H1 (cell line): ENCODE measurements around the gene NUTM1. TPM values are rescaled to one million over a fixed set of nuclear protein-coding genes. Genes with fewer than 3 reads are reported as not detected.

ENCODE experiments used
- CTCF ChIA-PET: fragments of 300-600 bp; sonication (Branson Sonifier 250); formaldehyde crosslinking; loops from one replicate; lab custom pipeline; 2021; ENCODE audit not compliant: partially characterized antibody; lab: Charles Lee
- POLR2A ChIA-PET: fragments of 300-600 bp; sonication (Branson Sonifier 250); formaldehyde crosslinking; loops from one replicate; lab custom pipeline; 2021; ENCODE audit warnings: inconsistent platforms; ENCODE audit not compliant: partially characterized antibody; lab: Charles Lee
- DNase-seq, 2 experiments: peaks; one replicate each; pipeline versions ENCODE4 v3.0.0 to v3.0.0-alpha.2; 2010 to 2022; ENCODE audit warnings: low spot score in 2 of 2, low read depth in 1 of 2, mixed read lengths in 1 of 2
- FAIRE-seq: peaks from 2 replicates; lab custom pipeline; 2011; peaks lifted over from hg19 to GRCh38; lab: Jason Lieb, UNC
- H2AFZ ChIP-seq: 2 replicates; pipeline ENCODE4 v1.8.1; 2012; ENCODE audit warnings: low read length, inconsistent platforms
- H2AK5ac ChIP-seq: 2 replicates; pipeline ENCODE4 v1.6.1; 2013; ENCODE audit warnings: low read depth, low read length
- H2BK120ac ChIP-seq: replicated peaks from 2 replicates; pipeline ENCODE3; 2013; ENCODE audit warnings: low read depth, low read length, inconsistent platforms
- H2BK12ac ChIP-seq: 2 replicates; pipeline ENCODE4 v1.6.1; 2013; ENCODE audit warnings: low read depth, low read length
- H2BK15ac ChIP-seq: 2 replicates; pipeline ENCODE4 v1.6.1; 2013; ENCODE audit warnings: low read length
- H2BK20ac ChIP-seq: 2 replicates; pipeline ENCODE4 v1.6.1; 2013; ENCODE audit warnings: low read length
- H2BK5ac ChIP-seq: 2 replicates; pipeline ENCODE4 v1.6.1; 2013; ENCODE audit warnings: low read depth, low read length
- H3K14ac ChIP-seq: 2 replicates; pipeline ENCODE4 v1.6.1; 2013; ENCODE audit warnings: inconsistent platforms; ENCODE audit not compliant: insufficient read length
- H3K18ac ChIP-seq: 2 replicates; pipeline ENCODE4 v1.6.1; 2013; ENCODE audit warnings: low read length; ENCODE audit errors: extremely low read depth
- H3K23ac ChIP-seq: 2 replicates; pipeline ENCODE4 v1.6.1; 2013; ENCODE audit warnings: inconsistent platforms; ENCODE audit not compliant: insufficient read length
- H3K23me2 ChIP-seq: 2 replicates; pipeline ENCODE4 v1.6.1; 2013; ENCODE audit warnings: low read depth, low read length
- H3K27ac ChIP-seq: 2 replicates; pipeline ENCODE4 v1.6.1; 2011; ENCODE audit warnings: low read depth, low read length, inconsistent platforms
- H3K27me3 ChIP-seq, 4 experiments: replicated peaks in 1 of 4; 1 replicate in 1 of 4; 2 replicates in 3 of 4; pipeline versions ENCODE4 v1.6.1 to v1.8.1; 2011 to 2013; ENCODE audit warnings: low read length in 3 of 4, mild to moderate bottlenecking in 3 of 4, inconsistent platforms in 2 of 4, mixed read lengths in 2 of 4, moderate library complexity in 1 of 4; ENCODE audit not compliant: control insufficient read depth in 3 of 4, insufficient read depth in 3 of 4; ENCODE audit errors: extremely low read depth in 1 of 4
- H3K36me3 ChIP-seq, 4 experiments: 2 replicates each; pipeline versions ENCODE4 v1.6.1 to v1.8.1; 2011 to 2013; ENCODE audit warnings: mild to moderate bottlenecking in 4 of 4, low read length in 3 of 4, moderate library complexity in 2 of 4, control low read depth in 1 of 4, inconsistent platforms in 1 of 4; ENCODE audit not compliant: insufficient read depth in 4 of 4, control insufficient read depth in 2 of 4
- H3K4ac ChIP-seq: replicated peaks from 2 replicates; pipeline ENCODE3; 2013; ENCODE audit warnings: low read length, low read depth, mixed read lengths, inconsistent platforms; ENCODE audit not compliant: insufficient read length
- H3K4me1 ChIP-seq, 4 experiments: replicated peaks in 1 of 4; 1 replicate in 1 of 4; 2 replicates in 3 of 4; pipeline versions ENCODE4 v1.6.1 to v1.8.1; 2011 to 2013; ENCODE audit warnings: low read length in 3 of 4, inconsistent platforms in 2 of 4, mixed read lengths in 1 of 4; ENCODE audit not compliant: insufficient read depth in 4 of 4, control insufficient read depth in 3 of 4
- H3K4me2 ChIP-seq, 2 experiments: 2 replicates each; pipeline versions ENCODE4 v1.6.1 to v1.8.1; 2011 to 2013; ENCODE audit warnings: low read depth in 2 of 2, low read length in 2 of 2, control low read depth in 1 of 2, inconsistent platforms in 1 of 2, mild to moderate bottlenecking in 1 of 2; ENCODE audit not compliant: insufficient read depth in 1 of 2
- H3K4me3 ChIP-seq, 4 experiments: fragments of 200-600, 300-600 bp in 1 of 4; sonication (generic), shearing (Covaris generic), sonication (Bioruptor Twin) in 1 of 4; 2 replicates each; pipeline versions ENCODE4 v1.5.1 to v1.8.1; 2011 to 2016; ENCODE audit warnings: low read length in 4 of 4, low read depth in 3 of 4, control low read depth in 2 of 4, inconsistent platforms in 2 of 4, mild to moderate bottlenecking in 2 of 4, mixed read lengths in 1 of 4, moderate library complexity in 1 of 4; ENCODE audit not compliant: insufficient read depth in 2 of 4; ENCODE audit errors: extremely low read depth in 1 of 4
- H3K56ac ChIP-seq: replicated peaks from 2 replicates; pipeline ENCODE3; 2013; ENCODE audit warnings: low read depth, mild to moderate bottlenecking, mixed read lengths, low read length, inconsistent platforms; ENCODE audit not compliant: insufficient read length
- H3K79me1 ChIP-seq: 2 replicates; pipeline ENCODE4 v1.6.1; 2013; ENCODE audit warnings: low read depth, low read length, control low read depth
- H3K79me2 ChIP-seq, 2 experiments: 2 replicates each; pipeline versions ENCODE4 v1.6.1 to v1.8.1; 2012 to 2013; ENCODE audit warnings: low read length in 2 of 2, mild to moderate bottlenecking in 2 of 2, inconsistent platforms in 1 of 2; ENCODE audit not compliant: insufficient read depth in 2 of 2, control insufficient read depth in 1 of 2
- H3K9ac ChIP-seq, 4 experiments: replicated peaks in 1 of 4; 1 replicate in 1 of 4; 2 replicates in 3 of 4; pipeline versions ENCODE4 v1.6.1 to v1.8.1; 2011 to 2013; ENCODE audit warnings: low read depth in 3 of 4, low read length in 3 of 4, control low read depth in 2 of 4, mild to moderate bottlenecking in 2 of 4, moderate library complexity in 2 of 4, inconsistent platforms in 1 of 4; ENCODE audit errors: extremely low read depth in 1 of 4
- H3K9me3 ChIP-seq, 2 experiments: 2 replicates each; pipeline versions ENCODE4 v1.6.1 to v1.8.1; 2012 to 2013; ENCODE audit warnings: mild to moderate bottlenecking in 2 of 2, moderate library complexity in 2 of 2, control low read depth in 1 of 2, inconsistent platforms in 1 of 2, low read depth in 1 of 2, low read length in 1 of 2, mixed read lengths in 1 of 2; ENCODE audit not compliant: insufficient read depth in 2 of 2
- H4K20me1 ChIP-seq, 2 experiments: replicated peaks in 1 of 2; 2 replicates each; pipeline versions ENCODE3 to v1.8.1; 2011 to 2013; ENCODE audit warnings: inconsistent platforms in 2 of 2, low read length in 2 of 2, mild to moderate bottlenecking in 1 of 2; ENCODE audit not compliant: insufficient read depth in 2 of 2, control insufficient read depth in 1 of 2
- H4K5ac ChIP-seq: 2 replicates; pipeline ENCODE4 v1.6.1; 2013; ENCODE audit warnings: low read length, low read depth, mixed read lengths, inconsistent platforms; ENCODE audit not compliant: insufficient read length
- H4K8ac ChIP-seq: 2 replicates; pipeline ENCODE4 v1.8.0; 2013; ENCODE audit warnings: mild to moderate bottlenecking, moderate library complexity, low read length, inconsistent platforms; ENCODE audit not compliant: insufficient read depth; ENCODE audit errors: extremely low read depth
- H4K91ac ChIP-seq: replicated peaks from 2 replicates; pipeline ENCODE3; 2013; ENCODE audit warnings: low read length, mixed read lengths, inconsistent platforms; ENCODE audit not compliant: insufficient read length
- SP2 ChIP-seq: IDR thresholded peaks from 2 replicates; pipeline ENCODE4 v1.6.1; 2012; ENCODE audit warnings: mild to moderate bottlenecking, low read length, inconsistent platforms
- WGBS, 2 experiments: shearing (Covaris generic) in 1 of 2; methylation state at CpG; one replicate each; pipeline versions ENCODE4 v1.1.6 to v1.1.7; 2013 to 2015; ENCODE audit warnings: low lambda C conversion rate in 2 of 2, mixed read lengths in 2 of 2, inconsistent platforms in 1 of 2, low coverage in 1 of 2, missing lambda C conversion rate in 1 of 2; ENCODE audit not compliant: insufficient replicate concordance in 2 of 2, insufficient coverage in 1 of 2, insufficient read length in 1 of 2; ENCODE audit errors: extremely low coverage in 1 of 2, missing lambda C conversion rate in 1 of 2; 5-methylcytosine and 5-hydroxymethylcytosine counted together
- polyA plus RNA-seq, 7 experiments: library from polyadenylated mRNA; depleted of rRNA in 3 of 7; stranded (reverse) in 5 of 7; unstranded in 2 of 7; fragments of >200 nt in 5 of 7; fragments of 200-250 nt in 2 of 7; gene quantifications; 1 replicate in 5 of 7; 2 replicates in 1 of 7; 4 replicates in 1 of 7; pipeline versions ENCODE4 v1.2.1 to v1.2.3, GENCODE V29; 2011 to 2013; ENCODE audit warnings: missing spikeins in 2 of 7, mixed read lengths in 2 of 7
- total RNA-seq: library from RNA; stranded (reverse); fragmentation: NEBNext Ultra II Directional; extraction: Animal tissue kit (Norgen Biotek cat#: 25700); gene quantifications from 2 replicates; pipeline ENCODE4 v1.2.1, GENCODE V29; 2021

Gene NUTM1
- total and polyA plus RNA-seq, 2 of the 8 experiments (the other 6 are each of a cell fraction or from before 2014, with no cell fraction given): 0.39 to 0.60 TPM

- no peak for TF ChIP-seq SP2
- H3K79me2 ChIP-seq: no peaks in the 10 kb centered on the region
- no peak overlapping the region for H4K8ac ChIP-seq
- no peak overlapping the region for H2BK120ac ChIP-seq
- no peak overlapping the region for H2BK15ac ChIP-seq
- no peaks in the 10 kb centered on the region for H3K9me3 ChIP-seq
- no peak overlapping the region for H4K5ac ChIP-seq
- no peak overlapping the region for H3K27ac ChIP-seq
- H4K91ac ChIP-seq: no peak overlapping the region
- no peak overlapping the region for H2AFZ ChIP-seq
- FAIRE-seq: no peak
- no peaks in the 10 kb centered on the region for H3K27me3 ChIP-seq
- H3K14ac ChIP-seq: no peak overlapping the region
- no peak overlapping the region for H2BK20ac ChIP-seq
- H3K4me2 ChIP-seq: no peak overlapping the region
- no peaks in the 10 kb centered on the region for H3K79me1 ChIP-seq
- no peak overlapping the region for H2BK5ac ChIP-seq
- H2AK5ac ChIP-seq: no peak overlapping the region
- H4K20me1 ChIP-seq: no peaks in the 10 kb centered on the region
- no peak overlapping the region for H3K18ac ChIP-seq
- H3K4ac ChIP-seq: no peak overlapping the region
- POLR2A ChIA-PET: interaction anchor here (0.6 to 3.3 kb wide), 2 partner anchors 9 to 15 kb away, joined by 3 to 11 read pairs; partner anchors contain the start of gene SLC12A6
- no peaks in the 10 kb centered on the region for H3K23me2 ChIP-seq
- no peak for DNase-seq
- 83% methylated on average over 2 of the region's 2 CpGs; no CpG with 5 or more reads in 1 of the 2 experiments for WGBS, 2 experiments
- no peak overlapping the region for H3K9ac ChIP-seq
- H3K4me3 ChIP-seq: no peak overlapping the region
- CTCF ChIA-PET: interaction anchor here (0.6 to 2.2 kb wide), 6 partner anchors 9 to 88 kb away, joined by 3 to 9 read pairs (median 4); partner anchors contain the start of gene SLC12A6
- no peak overlapping the region for H3K56ac ChIP-seq
- no peaks in the 10 kb centered on the region for H3K4me1 ChIP-seq
- no peak overlapping the region for H3K23ac ChIP-seq
- no peaks in the 10 kb centered on the region for H3K36me3 ChIP-seq
- no peak overlapping the region for H2BK12ac ChIP-seq
These were observed 14.1 kb upstream of the NUTM1 start for GRCh38 chr15:34329006-34329405.
